Activated CD8-positive, alpha-beta memory T cell treated with anti-CD3 and anti-CD28 coated beads, Interleukin-2, amount 10 ng/mL, durations not matched to agents 7 days and 5 days (primary cell): ENCODE results near the gene ARHGAP11A. TPM values are rescaled to one million over a fixed set of nuclear protein-coding genes. Genes with fewer than 3 reads are reported as not detected.
"Not testable (repeated sequence)": the region's sequence is repeated elsewhere in the genome, so short reads cannot be mapped to it uniquely, and the experiment has no call there.

ENCODE experiments used
- ATAC-seq: fragments of 150-1000 bp; cut with Tn5 transposase; one replicate; pipeline ENCODE4 v1.10.0; 2021; ENCODE audit warnings: moderate library complexity
- CTCF ChIA-PET: fragments of 350-600 bp; sonication (Branson Sonifier 250); formaldehyde crosslinking; loops from one replicate; lab custom pipeline; 2021; ENCODE audit warnings: antibody characterized with exemption; lab: Charles Lee
- DNase-seq: peaks from one replicate; pipeline ENCODE4 v3.0.0-alpha.2; 2020
- H3K27ac Mint-ChIP-seq: one replicate; pipeline ENCODE4 v1.8.0; 2021; ENCODE audit warnings: mild to moderate bottlenecking, mixed read lengths
- H3K27me3 Mint-ChIP-seq: one replicate; pipeline ENCODE4 v1.8.0; 2021; ENCODE audit warnings: mixed read lengths
- H3K36me3 Mint-ChIP-seq: one replicate; pipeline ENCODE4 v1.8.0; 2021; ENCODE audit warnings: mild to moderate bottlenecking, mixed read lengths
- H3K4me1 Mint-ChIP-seq: one replicate; pipeline ENCODE4 v1.8.0; 2021; ENCODE audit warnings: mixed read lengths
- H3K4me3 Mint-ChIP-seq: one replicate; pipeline ENCODE4 v1.8.0; 2021; ENCODE audit warnings: mild to moderate bottlenecking, moderate library complexity, mixed read lengths
- H3K9me3 Mint-ChIP-seq: one replicate; pipeline ENCODE4 v1.8.0; 2022; ENCODE audit warnings: low read depth, mixed read lengths
- total RNA-seq, 2 experiments: library from RNA; stranded (reverse); gene quantifications; one replicate each; pipeline ENCODE4 v1.2.3, GENCODE V29; 2021

Gene ARHGAP11A
- 100 to 1,000 TPM; 139 to 141 TPM for total RNA-seq

- CTCF ChIA-PET, H3K27me3 Mint-ChIP-seq, H3K9me3 Mint-ChIP-seq: not testable (repeated sequence)
- Mint-ChIP-seq H3K27ac (peak within 1 kb of the TSS; percentile 98), H3K36me3 (peaks cover 21% of the 10 kb centered on the region), H3K4me1 (peaks cover 20% of the 10 kb centered on the region), H3K4me3 (peak within 1 kb of the TSS; percentile 100)
- peak; percentile 90 for ATAC-seq
- peak; percentile 94 for DNase-seq
Observed at GRCh38 chr15:32615051-32615870, at the start of gene ARHGAP11A. Gene ARHGAP11A, plus strand, starts transcription at chr15:32615504. Its CDS starts 708 bp downstream, at chr15:32616212.

- H3K9me3 Mint-ChIP-seq, H3K36me3 Mint-ChIP-seq, ATAC-seq, H3K27me3 Mint-ChIP-seq, H3K27ac Mint-ChIP-seq, H3K4me1 Mint-ChIP-seq, DNase-seq, H3K4me3 Mint-ChIP-seq, CTCF ChIA-PET: not testable (repeated sequence)
Observed at GRCh38 chr15:32568988-32569387, 46.3 kb upstream of the ARHGAP11A start.

GRCh38 chr15:32578482-32578881 is 36.8 kb upstream of the ARHGAP11A start:
- peak; percentile 42 for DNase-seq
- peak overlapping the region; percentile 51 for H3K4me3 Mint-ChIP-seq
- ATAC-seq, H3K27me3 Mint-ChIP-seq, H3K4me1 Mint-ChIP-seq, CTCF ChIA-PET, H3K9me3 Mint-ChIP-seq, H3K36me3 Mint-ChIP-seq: not testable (repeated sequence)
- H3K27ac Mint-ChIP-seq: peak overlapping the region; percentile 67

GRCh38 chr15:32585844-32586243 is 29.5 kb upstream of the ARHGAP11A start:
- H3K36me3 Mint-ChIP-seq, DNase-seq, H3K4me1 Mint-ChIP-seq, ATAC-seq, H3K27me3 Mint-ChIP-seq, H3K9me3 Mint-ChIP-seq, CTCF ChIA-PET, H3K27ac Mint-ChIP-seq, H3K4me3 Mint-ChIP-seq: not testable (repeated sequence)

- H3K4me3 Mint-ChIP-seq, CTCF ChIA-PET, H3K27me3 Mint-ChIP-seq, H3K36me3 Mint-ChIP-seq, H3K27ac Mint-ChIP-seq, H3K9me3 Mint-ChIP-seq, DNase-seq, H3K4me1 Mint-ChIP-seq, ATAC-seq: not testable (repeated sequence)
Observed at GRCh38 chr15:32593151-32593550, 22.2 kb upstream of the ARHGAP11A start, which contains the start of gene GOLGA8N. Gene GOLGA8N, plus strand, starts transcription at chr15:32593456.

GRCh38 chr15:32609518-32609917 is 5.8 kb upstream of the ARHGAP11A start:
- H3K9me3 Mint-ChIP-seq, ATAC-seq: not testable (repeated sequence)

GRCh38 chr15:32610719-32611118 is 4.6 kb upstream of the ARHGAP11A start:
- H3K36me3 Mint-ChIP-seq, ATAC-seq, H3K9me3 Mint-ChIP-seq, H3K27ac Mint-ChIP-seq, DNase-seq, CTCF ChIA-PET, H3K27me3 Mint-ChIP-seq, H3K4me3 Mint-ChIP-seq, H3K4me1 Mint-ChIP-seq: not testable (repeated sequence)

More at GRCh38 chr15:32609518-32609917, 5.8 kb upstream of the ARHGAP11A start:
- H3K27me3 Mint-ChIP-seq, H3K4me3 Mint-ChIP-seq, H3K36me3 Mint-ChIP-seq, H3K4me1 Mint-ChIP-seq, H3K27ac Mint-ChIP-seq, DNase-seq, CTCF ChIA-PET: not testable (repeated sequence)

- CTCF ChIA-PET, H3K9me3 Mint-ChIP-seq, H3K27me3 Mint-ChIP-seq, DNase-seq: not testable (repeated sequence)
- Mint-ChIP-seq H3K27ac (peak overlapping the region; percentile 98), H3K36me3 (peaks cover 21% of the 10 kb centered on the region), H3K4me3 (peak overlapping the region; percentile 100), H3K4me1 (peaks cover 20% of the 10 kb centered on the region)
- ATAC-seq: peak; percentile 32
Observed at GRCh38 chr15:32614712-32615050, 623 bp upstream of the ARHGAP11A start.

GRCh38 chr15:32615871-32616426 is 645 bp downstream of the ARHGAP11A start:
- H3K27me3 Mint-ChIP-seq, CTCF ChIA-PET, H3K9me3 Mint-ChIP-seq: not testable (repeated sequence)
- H3K4me1 Mint-ChIP-seq: peaks cover 17% of the 10 kb centered on the region
- ATAC-seq (peak; percentile 22), DNase-seq (peak; percentile 61)
- H3K36me3 Mint-ChIP-seq: peaks cover 21% of the 10 kb centered on the region
- H3K27ac Mint-ChIP-seq: peak overlapping the region; percentile 98
- H3K4me3 Mint-ChIP-seq: peak overlapping the region; percentile 100

- DNase-seq (no peak), ATAC-seq (no peak)
- H3K36me3 Mint-ChIP-seq: peaks cover 56% of the 10 kb centered on the region
- no peaks in the 10 kb centered on the region for H3K27me3 Mint-ChIP-seq
- no peaks in the 10 kb centered on the region for H3K9me3 Mint-ChIP-seq
- no peak overlapping the region for H3K27ac Mint-ChIP-seq
- CTCF ChIA-PET: interaction anchor here (1.3 kb wide), 1 partner anchor 26 kb away, joined by 3 read pairs; no protein-coding TSS in a partner anchor
- H3K4me1 Mint-ChIP-seq: no peaks in the 10 kb centered on the region
- H3K4me3 Mint-ChIP-seq: no peak overlapping the region
Observed at GRCh38 chr15:32636410-32636809, 21.1 kb downstream of the ARHGAP11A start.

- no peak overlapping the region for H3K27ac Mint-ChIP-seq
- no peak overlapping the region for H3K4me3 Mint-ChIP-seq
Observed at GRCh38 chr15:32636908-32637567, 21.7 kb downstream of the ARHGAP11A start.

GRCh38 chr15:32637704-32638103 is 22.4 kb downstream of the ARHGAP11A start:
- Mint-ChIP-seq H3K27me3 (no peaks in the 10 kb centered on the region), H3K9me3 (no peaks in the 10 kb centered on the region), H3K4me3 (no peak overlapping the region), H3K36me3 (peaks cover 57% of the 10 kb centered on the region), H3K4me1 (no peaks in the 10 kb centered on the region), H3K27ac (no peak overlapping the region)
- ATAC-seq: no peak
- CTCF ChIA-PET: no interaction called here
- no peak for DNase-seq

More at GRCh38 chr15:32636908-32637567, 21.7 kb downstream of the ARHGAP11A start:
- CTCF ChIA-PET: no interaction called here
- Mint-ChIP-seq H3K27me3 (no peaks in the 10 kb centered on the region), H3K36me3 (peaks cover 57% of the 10 kb centered on the region), H3K4me1 (no peaks in the 10 kb centered on the region), H3K9me3 (no peaks in the 10 kb centered on the region)
- ATAC-seq: no peak
- DNase-seq: no peak

- CTCF ChIA-PET: interaction anchor here (1.5 kb wide), 1 partner anchor 10 kb away, joined by 6 read pairs; no protein-coding TSS in a partner anchor
- Mint-ChIP-seq H3K4me3 (no peak within 1 kb of the TSS), H3K9me3 (no peaks in the 10 kb centered on the region), H3K4me1 (no peaks in the 10 kb centered on the region), H3K27me3 (no peaks in the 10 kb centered on the region), H3K36me3 (peaks cover 38% of the 10 kb centered on the region), H3K27ac (no peak within 1 kb of the TSS)
- DNase-seq: no peak
- ATAC-seq: no peak
Observed at GRCh38 chr15:32641517-32642059, 26.3 kb downstream of the ARHGAP11A start, which contains the start of gene SCG5. Gene SCG5, plus strand, starts transcription at chr15:32641710. Its CDS starts 1,883 bp downstream, at chr15:32643593.
